ENCODE data around the gene TTC12.

- TF ChIP-seq ZNF670 (CRISPR knock-in tag; IDR thresholded peaks at IDR 0.05; ENCODE audit: borderline replicate concordance) = no peak
- TF ChIP-seq ZFP36L1 (CRISPR knock-in tag; IDR thresholded peaks at IDR 0.05) = no peak
- TF ChIP-seq ZNF382 (CRISPR knock-in tag; IDR thresholded peaks at IDR 0.05; ENCODE audit: borderline replicate concordance) = no peak
- no peak for TF ChIP-seq PBX3 (CRISPR knock-in tag; IDR thresholded peaks at IDR 0.05; ENCODE audit: borderline replicate concordance)
- no peak for TF ChIP-seq MAX (IDR thresholded peaks at IDR 0.05)
- TF ChIP-seq PRDM15 (CRISPR knock-in tag; IDR thresholded peaks at IDR 0.05) = no peak
- no peak for TF ChIP-seq POLR2AphosphoS5 (IDR thresholded peaks at IDR 0.05; ENCODE audit: low read depth, low read length)
- no peak for TF ChIP-seq CTCF (CRISPR knock-in tag; IDR thresholded peaks at IDR 0.05)
- no peak for TF ChIP-seq SMAD1 (CRISPR knock-in tag; IDR thresholded peaks at IDR 0.05; ENCODE audit: borderline replicate concordance, low read depth)
- TF ChIP-seq ATF3 (CRISPR knock-in tag; IDR thresholded peaks at IDR 0.05) = no peak
- no peak for TF ChIP-seq MLLT10 (CRISPR knock-in tag; IDR thresholded peaks at IDR 0.05)
- TF ChIP-seq GMEB1 (CRISPR knock-in tag; IDR thresholded peaks at IDR 0.05; ENCODE audit: borderline replicate concordance) = no peak
- no peak for TF ChIP-seq POLR2A (IDR thresholded peaks at IDR 0.05; ENCODE audit: insufficient read depth in 1 of 2, low read depth in 2 of 2, low read length in 2 of 2)
- TF ChIP-seq ZNF160 (CRISPR knock-in tag; IDR thresholded peaks at IDR 0.05) = no peak
Measured at GRCh38 chr11:113282898-113283437, 31.4 kb upstream of the TTC12 start.

All from HepG2 (cell line).